Measurements from ENCODE around the gene AGBL5.
A peak's percentile ranks its signal among the peaks of the same experiment; 100 is the strongest.

The AGBL5 gene

DNA sequence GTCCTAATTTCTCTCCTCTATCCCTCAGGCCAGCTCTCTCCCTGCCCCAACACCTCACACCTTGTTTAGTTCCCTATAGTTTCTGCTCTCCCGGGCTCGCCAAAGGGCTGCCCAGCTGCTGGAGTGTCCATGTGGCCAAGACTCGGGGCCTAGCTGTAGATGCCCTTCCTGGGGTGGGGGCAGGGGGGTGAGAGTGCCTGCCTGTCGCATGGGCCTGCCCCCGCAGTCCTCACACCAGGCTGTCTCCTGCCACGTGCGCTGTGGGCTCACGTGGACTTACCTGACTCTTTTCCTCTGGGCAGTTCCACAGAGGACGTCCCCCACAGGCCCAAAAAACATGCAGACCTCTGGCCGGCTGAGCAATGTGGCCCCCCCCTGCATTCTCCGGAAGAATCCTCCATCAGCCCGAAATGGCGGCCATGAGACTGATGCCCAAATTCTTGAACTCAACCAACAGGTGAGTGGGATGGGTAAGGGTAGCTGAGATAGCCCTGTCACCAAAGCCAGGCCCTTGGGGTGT, 26.1 kb upstream of the AGBL5 start:
- DNase-seq, result no peak

DNA sequence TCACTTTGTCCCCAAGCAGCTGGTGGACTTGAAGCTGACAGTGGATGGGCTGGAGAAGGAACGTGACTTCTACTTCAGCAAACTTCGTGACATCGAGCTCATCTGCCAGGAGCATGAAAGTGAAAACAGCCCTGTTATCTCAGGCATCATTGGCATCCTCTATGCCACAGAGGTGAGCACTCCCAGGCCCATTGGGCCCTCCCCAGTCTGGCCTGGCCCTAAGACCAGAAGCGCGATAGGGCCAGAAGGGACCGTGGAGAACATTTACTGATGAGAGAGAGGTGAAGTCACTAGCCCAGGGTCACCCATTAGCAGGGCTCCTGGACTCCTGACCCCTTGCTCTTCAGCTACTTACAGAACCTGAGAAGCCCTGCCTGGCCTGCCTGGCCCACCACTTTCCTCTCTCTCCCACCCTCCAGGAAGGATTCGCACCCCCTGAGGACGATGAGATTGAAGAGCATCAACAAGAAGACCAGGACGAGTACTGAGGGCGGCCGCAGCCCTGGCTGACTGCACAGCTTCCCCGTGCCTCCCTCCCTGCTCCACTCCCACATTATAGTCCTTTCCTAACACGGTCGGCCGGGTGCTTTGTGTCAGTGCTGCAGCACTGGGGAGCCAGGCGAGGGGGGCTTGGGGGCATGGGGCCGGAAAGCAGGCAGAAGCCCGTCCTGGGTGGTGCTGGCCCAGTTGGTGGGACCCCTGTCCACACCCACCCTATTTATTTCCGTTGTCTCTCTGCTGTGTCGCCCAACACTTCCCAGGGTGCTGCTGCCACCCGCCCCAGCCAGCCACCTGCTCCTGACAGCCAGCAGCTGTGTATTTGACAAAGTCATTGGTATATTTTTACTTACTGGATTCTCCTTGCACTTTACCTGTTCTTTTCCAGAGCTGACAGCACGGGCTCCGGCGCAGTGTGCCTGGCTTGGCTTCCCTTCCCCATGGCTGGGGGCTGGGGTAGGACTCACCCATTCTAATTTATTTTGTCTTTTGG, 25.3 kb upstream of the AGBL5 start:
- DNase-seq, result no peak

DNA sequence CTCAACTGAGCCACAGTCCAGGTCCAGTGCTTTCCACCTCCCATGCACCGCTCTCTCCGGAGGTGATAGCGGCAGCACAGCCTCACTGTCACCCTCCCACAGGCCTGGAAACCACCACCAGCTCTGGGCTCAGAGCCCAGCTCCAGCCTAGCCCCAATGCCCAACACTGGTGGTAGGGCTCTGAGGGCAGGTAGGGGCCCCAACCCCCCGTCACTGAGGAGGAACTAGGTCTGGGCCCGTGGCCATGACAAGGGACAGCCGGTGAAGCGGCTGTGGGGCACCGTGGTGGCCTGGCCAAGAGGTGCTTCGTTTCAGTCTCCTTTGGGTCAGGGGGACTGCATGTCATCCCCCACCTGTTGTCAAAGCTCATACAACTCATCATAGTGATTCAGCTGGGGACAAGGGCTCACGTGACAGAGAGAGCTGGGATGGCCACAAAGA, 24.2 kb upstream of the AGBL5 start:
- no peak for DNase-seq

DNA sequence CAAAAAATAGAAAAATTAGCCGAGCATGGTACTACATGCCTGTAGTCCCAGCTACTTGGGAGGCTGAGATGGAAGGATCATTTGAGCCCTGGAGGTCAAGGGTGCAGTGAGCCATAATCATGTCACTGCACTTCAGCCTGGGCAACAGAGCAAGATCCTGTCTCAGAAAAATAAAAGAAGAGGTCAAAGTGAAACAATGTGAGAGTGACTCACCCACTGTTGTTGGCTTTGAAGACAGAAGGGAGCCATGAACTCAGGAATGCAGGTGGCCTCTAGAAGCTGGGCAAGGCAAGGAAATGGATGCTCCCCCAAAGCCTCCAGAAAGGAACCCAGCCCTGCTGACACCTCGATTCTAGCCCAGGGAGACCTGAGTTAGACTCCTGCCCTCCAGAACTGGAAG, 22.4 kb upstream of the AGBL5 start:
- peak; percentile 36 for DNase-seq

DNA sequence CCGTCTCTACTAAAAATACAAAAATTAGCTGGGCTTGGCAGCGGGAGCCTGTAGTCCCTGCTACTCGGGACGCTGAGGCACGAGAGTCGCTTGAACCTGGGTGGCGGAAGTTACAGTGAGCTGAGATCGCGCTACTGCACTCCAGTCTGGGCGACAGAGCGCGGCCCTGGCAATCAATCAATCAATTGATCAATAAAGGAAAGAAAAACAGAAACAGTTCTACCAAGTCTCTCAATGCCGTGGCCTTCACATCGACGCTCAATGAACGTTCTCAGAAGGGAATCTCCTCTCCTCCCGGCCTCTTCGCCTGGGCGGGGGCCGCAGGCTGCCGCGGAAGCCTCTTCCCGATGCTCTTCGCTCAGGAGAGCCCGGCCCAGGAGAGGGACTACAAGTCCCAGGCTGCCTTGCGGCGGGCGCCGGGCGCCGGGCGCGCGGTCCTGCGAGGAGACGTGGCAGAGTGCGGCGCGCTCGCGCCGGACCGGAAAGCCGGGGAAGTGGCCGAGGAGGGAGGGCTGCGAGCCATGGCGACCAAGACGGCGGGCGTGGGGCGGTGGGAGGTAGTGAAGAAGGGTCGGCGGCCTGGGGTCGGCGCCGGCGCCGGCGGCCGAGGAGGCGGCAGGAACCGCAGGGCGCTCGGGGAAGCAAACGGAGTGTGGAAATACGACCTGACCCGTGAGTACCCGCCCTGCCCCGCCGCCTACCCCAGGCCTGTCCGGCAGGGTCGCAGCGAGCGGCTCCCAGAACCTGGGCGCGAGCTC, 18.8 kb upstream of the AGBL5 start, which contains the start of gene TMEM214:
Gene TMEM214, plus strand, starts transcription at position 471 of the 758 bp plus-strand sequence. Its CDS starts 51 bp downstream, at position 522.
- DNase-seq, result peak; percentile 93

DNA sequence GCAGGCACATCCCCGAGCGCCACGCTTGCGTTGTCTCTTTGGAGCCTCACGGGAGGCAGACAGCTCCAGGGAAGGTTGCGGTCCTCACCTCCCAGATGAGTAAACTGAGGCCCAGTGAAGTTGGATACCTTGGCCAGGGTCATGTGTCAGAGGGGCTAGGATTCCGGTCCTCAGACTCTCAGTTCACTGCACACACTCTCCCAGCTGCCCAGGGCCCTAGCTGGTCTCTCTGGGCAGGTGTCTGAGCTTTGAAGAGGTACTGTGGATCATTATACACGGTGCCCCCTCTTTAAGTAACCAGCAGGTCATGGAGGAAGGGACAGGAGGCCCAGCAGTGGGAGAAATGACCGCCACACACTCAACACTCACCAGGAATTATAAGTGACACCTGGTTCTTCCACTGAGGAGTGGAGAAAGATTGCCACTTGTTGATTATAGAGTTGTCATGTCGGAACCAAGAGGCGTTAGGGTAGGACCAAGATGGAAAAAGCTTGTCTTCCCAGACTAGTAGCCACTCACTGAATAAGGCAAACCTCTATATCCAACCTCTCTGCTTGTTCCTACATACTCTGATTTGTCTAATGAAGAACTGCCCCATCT, 18.1 kb upstream of the AGBL5 start:
- DNase-seq, result no peak

DNA sequence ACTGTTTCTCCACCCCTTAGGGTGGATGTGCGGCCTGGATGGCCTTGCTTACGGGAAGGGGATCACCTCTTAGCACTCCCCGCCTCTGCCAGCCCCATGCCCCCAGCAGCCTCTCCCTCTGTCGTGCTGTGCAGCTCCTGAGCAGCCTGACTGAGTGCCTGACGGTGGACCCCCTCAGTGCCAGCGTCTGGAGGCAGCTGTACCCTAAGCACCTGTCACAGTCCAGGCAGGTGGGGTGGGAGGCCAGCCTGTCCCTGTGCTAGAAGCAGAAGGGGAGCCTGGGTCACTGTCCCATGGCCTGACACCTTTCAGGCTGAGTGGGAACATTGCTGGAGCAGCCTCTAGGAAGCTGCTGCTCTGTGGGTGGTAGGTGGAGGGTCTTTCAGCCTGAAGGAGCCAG, 13.5 kb upstream of the AGBL5 start:
- no peak for DNase-seq

DNA sequence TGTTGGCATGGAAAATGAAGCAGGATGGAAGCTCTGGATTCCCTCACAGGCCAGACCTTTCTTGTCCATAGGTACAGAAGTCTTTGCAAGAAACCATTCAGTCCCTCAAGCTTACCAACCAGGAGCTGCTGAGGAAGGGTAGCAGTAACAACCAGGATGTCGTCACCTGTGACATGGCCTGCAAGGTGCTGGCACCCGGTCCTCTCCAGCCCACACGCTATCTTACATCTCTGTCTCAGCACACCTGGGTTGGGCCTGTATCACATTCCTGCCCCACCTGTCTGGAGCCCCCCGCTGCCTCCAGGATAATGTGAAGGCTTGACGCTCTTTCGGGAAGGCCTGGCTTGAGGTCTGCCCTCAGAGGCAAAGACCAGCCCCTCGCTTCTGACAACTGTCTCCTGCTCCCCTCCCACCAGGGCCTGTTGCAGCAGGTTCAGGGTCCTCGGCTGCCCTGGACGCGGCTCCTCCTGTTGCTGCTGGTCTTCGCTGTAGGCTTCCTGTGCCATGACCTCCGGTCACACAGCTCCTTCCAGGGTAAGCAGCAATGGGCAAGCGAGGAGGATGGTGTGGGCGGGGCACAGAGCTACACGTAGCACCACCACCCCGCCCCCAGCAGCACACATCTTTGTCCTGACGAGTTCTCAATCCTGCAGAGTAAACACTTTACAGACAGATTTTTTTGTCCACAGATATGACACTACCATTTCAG, 12.7 kb upstream of the AGBL5 start:
- DNase-seq, result no peak

DNA sequence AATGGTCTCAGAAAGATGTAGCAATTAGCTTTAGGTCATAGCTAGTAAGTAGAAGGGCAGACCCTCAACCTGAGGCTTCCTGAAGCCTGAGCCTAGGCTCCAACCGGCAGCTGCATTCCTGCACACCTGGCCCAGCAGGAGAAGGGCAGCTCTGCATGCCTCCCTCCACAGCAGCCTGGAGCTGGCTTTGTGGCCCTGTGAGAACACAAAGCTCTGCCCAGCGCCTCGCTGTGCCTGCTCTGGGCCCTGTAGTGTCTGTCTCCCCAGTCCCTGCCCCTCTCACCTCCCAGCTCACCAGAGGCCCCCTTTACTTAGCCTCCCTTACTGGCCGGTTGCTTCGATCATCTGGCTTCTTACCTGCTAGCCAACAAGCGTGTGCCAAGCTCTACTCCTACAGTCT, 12.0 kb upstream of the AGBL5 start:
- no peak for DNase-seq

DNA sequence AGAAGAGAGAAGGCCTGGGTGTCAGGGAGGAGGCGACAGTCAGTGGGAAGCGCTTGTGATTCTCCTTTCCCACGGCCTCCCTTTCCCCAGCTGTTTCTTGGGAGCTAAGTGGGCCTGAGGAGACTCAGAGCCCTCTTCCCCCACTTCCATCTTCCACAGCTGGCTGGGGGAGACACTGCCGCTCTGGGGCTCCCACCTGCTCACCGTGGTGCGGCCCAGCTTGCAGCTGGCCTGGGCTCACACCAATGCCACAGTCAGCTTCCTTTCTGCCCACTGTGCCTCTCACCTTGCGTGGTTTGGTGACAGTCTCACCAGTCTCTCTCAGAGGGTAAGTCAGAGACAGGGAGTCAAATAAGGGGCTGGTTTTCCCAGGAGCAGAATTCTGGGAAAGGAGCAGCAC, 11.6 kb upstream of the AGBL5 start:
- no peak for DNase-seq

DNA sequence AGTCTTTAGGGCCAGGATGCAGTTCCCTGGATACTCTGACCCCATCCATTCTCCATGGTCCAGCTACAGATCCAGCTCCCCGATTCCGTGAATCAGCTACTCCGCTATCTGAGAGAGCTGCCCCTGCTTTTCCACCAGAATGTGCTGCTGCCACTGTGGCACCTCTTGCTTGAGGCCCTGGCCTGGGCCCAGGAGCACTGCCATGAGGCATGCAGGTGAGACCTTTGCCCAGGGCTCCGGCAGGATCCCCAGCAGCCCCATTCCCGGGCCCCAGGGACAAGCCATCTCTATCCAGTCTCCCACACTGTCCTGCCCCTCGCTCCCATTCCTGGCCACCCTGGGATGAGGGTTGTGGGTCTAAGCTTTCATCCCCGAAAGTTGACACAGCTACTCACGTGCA, 11.2 kb upstream of the AGBL5 start:
- DNase-seq, result no peak

DNA sequence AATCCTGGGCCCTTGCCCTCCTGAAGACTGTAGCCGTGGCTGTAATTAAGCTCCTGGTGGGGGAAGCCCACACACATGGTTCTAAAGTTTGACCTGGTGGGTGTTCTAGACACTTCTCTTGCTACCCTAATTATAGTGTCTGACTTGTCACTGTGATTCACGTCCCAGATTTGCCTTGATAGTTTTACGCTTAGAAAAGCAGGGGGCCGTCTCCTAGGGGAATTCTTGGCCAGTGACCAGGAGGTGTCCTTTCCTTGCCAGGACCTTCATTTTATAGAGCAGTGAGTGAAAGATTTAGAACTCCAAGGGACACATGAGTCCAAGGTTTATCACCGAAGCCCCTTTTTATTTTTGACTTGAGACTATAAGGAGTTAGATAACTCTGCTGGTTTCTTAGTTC, 9.7 kb upstream of the AGBL5 start:
- no peak for DNase-seq

DNA sequence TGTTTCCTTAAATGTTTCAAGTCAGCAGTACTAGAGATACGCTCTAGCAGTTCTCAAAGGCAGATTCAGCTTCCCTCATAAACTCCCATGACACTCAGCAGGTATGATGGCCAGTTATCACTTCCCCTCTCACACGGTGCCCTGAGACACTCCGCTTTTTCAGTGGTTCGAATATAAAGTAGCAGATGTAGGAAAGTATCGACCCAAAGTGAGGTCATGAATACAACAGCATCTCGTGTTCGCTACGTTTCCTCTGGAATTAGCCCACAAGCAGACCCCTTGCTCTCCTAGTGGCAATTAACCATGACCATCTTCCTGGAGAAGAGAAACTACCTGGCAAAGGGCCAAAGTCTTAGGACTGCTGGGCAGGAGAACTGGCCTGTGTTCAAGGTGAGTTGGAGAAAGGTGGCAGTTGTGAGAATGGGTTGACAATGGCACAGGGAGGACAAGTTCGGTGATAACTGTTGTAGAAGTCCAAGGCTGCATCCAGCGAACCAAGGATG, 9.3 kb upstream of the AGBL5 start:
- DNase-seq, result no peak

DNA sequence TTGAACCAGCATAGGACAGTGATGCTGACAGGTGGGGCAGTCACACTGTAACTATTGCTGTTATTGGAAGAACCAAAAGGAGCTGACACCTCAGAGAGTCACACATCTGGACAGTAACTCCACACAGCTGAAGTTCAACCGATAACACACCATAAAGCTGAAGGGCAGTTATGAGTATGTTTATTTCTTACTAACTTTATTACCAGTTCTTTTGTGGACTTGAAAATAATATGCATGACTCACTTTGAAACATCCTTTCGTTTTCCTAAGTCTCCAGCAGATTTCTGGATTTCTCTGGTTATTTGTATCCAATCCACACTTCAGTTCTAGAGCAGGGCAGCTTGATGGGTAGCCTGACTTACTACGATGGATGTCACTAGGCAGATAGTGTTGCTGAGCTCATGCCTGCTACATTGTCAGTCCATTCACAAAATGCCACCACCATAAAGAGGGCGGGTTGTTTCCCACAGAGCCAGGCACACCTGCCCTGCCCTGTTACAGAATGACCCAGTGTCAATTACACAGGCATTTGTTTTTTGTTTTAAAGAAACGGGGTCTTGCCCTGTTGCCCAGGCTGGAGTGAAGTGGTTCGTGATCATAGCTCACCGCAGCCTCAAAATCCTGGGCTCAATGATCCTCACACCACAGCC, 8.4 kb upstream of the AGBL5 start:
- no peak for DNase-seq

DNA sequence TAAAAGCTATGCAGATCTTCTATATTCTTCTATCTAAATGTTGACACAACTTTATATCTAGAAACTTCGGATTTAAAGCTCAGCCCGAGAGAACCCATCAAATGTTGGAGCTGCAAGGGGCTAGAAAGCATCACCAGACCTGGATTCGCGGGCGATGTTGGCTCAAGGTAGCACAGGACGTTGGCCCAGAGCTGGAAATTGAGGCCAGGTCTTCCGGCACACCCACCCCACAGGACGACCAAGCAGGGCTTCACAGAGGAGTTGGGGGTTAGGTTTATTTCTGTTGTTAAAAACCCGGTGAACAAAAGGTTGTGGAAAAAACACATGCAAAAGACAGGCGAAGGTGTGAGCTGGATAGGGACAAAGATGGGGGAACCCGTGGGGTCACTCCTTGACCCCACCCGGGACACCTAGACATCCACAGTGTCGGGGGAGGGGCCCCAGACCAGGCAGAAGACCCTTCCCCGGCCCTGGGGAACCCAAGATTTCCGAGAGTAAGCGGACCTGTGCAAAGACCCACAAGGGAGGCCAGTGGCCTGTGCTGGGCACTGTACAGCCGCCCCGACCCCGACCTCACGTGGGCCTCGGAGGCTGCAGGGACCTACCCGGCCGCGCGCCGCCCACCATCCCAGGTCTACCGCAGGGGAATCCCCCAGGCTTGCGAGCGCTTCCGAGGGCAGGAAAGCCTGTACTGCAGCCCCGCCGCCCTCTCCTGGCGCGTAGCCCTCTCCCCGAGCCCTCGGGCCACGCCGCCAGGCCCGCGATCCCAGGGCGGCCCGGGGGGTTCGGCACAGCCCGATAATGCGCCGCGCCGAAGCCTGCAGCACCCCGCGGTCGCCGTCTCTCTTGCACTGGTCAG, 1.8 kb upstream of the AGBL5 start:
- peak; percentile 87 for DNase-seq

DNA sequence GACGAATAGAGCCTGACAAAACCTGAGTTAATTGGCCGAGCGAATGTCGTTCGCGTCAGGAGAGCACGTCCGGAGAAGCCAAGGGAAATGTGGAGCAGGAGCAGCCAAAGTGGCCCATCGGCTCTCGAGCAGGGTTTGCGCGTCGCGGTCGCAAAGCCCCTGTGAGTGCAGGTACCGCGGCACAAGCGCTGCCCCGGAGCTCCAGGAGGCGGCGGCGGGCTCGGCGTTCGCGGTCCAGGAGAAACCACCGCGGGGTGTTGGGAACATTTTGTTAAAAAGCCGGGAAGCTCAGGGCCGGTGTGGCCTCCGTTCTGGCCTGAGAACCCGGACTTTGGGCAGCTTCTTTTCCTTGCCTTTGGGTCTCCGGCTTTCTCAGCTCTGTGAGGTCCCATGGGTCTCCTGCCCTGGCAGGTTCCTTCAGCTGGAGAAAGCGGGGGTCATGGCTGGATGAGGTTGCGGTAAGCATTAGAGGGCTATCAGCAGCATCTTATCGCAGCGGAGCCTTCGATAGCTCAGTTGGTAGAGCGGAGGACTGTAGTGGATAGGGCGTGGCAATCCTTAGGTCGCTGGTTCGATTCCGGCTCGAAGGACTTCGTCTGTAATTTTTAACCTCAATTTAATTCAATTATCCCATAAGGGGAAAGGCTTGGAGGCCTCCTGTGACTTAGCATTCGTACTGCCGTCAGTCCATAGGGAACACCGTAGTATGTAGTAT, 1.0 kb upstream of the AGBL5 start:
- DNase-seq, result peak; percentile 96

DNA sequence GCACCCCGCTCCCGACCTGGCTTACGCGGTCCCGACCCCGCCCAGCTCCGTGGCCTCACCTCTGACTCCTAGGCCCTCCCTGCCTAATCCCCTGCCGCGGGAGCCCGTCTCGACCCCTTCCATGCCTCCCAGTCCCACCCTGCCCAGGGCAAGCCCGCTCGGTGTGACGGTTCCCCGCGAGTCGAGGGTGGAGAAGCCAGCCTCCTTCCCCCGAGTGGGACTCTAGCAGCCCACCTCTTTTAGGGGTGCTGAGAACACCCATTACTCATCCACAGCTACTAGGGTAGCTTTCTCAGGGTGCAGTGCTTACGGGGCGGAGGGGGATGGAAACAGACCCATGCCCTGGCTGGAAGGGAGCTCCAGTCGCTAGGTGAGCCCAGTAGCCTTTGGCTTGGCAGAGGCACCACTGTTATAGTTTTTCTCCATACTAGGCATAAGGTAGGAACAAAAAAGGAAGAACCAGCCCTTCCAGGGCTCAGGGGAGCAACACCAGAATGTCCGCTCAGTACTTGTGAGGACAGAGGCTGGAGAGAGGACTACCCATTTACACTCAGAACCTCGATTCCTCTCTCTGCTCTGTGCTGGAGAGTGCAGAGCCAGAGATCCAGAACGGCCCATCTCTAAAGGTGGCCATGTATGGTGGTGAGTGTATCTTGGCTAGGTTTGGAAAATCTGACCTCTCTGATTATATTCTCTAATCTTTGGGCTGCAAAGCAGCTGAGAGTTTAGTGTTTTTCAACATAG, 606 bp downstream of the AGBL5 start:
- peak; percentile 82 for DNase-seq

DNA sequence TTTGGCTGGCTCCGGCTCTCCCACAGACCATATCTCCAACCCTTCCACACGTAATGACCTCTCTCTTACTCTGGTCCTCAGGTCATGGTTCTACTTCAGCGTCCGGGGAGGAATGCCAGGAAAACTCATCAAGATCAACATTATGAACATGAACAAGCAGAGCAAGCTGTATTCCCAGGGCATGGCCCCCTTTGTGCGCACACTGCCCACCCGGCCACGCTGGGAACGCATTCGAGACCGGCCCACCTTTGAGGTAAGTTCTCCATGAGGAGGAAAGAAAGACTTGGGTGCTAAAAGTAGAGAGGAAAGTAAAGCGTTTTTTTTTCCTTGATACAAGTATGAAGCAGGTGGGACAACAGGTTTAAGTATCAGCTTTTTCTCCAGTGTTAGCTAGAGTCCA, 1.9 kb downstream of the AGBL5 start:
- DNase-seq, result no peak

DNA sequence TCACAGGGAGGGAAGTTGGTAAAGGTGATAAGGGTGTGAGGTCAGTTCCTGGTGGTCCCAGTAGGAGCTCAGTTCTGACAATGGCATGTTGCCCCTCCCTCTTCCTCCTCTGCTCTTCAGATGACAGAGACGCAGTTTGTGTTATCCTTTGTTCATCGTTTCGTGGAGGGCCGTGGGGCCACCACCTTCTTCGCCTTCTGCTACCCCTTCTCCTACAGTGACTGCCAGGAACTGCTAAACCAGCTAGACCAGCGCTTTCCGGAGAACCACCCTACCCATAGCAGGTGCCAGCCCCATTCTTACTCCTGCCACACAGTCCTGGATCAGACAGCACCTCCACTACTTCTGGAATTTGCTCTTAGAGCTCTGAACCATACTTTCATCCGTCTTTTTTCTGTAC, 2.3 kb downstream of the AGBL5 start:
- DNase-seq, result no peak
